GM21526 (cell line): ENCODE measurements around the gene PIP4P1.

Source experiments
- ATAC-seq: cut with Tn5 transposase; IDR thresholded peaks from one replicate; pipeline ENCODE4 v1.9.1; 2021; ENCODE audit warnings: moderate library complexity; ENCODE audit not compliant: unreplicated experiment, low FRiP score

PIP4P1 gene

DNA sequence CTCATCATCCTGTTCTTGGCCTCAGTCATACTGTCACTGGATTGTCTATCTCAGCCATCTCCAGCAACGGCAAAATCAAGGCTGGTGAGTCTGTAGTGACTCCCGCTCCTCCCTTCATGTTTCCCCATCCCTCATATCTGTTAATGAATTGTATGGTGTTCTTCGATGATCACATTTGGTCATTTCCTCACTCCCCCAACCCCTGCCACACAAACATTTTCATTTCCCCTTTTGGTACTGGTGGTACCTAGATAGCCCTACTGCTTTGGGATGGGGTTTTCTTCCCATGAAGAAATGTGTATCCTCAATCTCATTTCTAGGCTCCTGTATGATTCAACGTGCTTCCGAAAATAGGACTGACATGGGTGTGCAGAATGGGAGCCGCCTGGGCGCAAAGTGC is 22.6 kb downstream of the PIP4P1 start:
- ATAC-seq: no peak

DNA sequence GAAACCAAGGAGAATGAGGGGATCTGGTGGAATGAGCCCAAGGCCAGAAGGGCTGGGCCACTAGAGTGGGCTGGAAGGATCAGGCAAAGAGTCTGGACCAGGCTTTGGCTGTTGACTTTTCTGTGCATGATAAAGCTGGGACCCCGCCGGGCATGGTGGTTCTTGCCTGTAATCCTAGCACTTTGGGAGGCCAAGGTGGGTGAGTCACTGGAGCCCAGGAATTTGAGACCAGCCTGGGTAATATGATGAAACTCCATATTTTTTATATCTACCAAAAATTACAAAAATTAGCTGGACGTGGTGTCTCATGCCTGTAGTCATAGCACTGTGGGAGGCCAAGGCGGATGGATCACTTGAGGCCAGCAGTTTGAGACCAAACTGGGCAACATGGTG is 24.9 kb downstream of the PIP4P1 start:
- no peak for ATAC-seq

DNA sequence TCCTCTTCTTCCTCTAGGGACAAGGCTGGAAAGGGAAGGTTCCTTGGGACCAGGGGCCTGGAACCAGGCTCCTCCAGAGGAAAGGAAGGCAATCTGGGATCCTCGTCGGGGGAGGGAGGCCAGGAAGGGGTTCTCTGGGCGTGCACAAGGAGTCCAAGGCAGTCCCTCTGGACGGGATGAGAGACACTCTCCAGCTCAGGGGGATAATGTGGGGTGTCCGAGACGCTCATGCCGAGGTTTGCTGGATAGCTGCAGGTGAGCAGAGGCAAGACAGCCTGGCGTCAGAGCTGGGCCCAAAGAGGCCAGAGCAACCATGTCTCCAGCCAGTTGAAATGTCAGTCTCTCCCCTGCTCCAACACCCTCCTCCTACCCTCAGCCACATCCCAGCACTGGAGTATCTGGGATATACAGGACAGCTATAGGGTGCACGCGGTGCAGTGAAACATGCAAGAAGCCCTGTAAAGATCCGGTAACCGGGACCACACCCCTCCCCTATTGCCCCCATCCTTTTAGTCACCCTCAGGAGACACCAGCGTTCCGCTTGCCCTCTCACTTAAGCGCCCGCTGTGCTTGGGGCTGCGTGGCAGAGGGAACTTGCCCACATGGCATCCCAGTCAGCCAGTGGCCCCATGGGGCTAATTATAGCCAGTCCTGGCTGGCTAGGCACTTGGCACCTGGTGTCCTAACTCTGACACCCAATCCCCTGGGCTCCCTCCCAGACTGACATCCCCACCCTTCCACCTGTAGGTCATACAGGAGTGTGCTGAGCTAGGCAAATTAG is 25.5 kb downstream of the PIP4P1 start, which contains the start of gene KLHL33:
Gene KLHL33, minus strand, starts transcription at position 585 of the 781 bp plus-strand sequence. Its CDS starts 355 bp downstream, at position 230.
- ATAC-seq: no peak

DNA sequence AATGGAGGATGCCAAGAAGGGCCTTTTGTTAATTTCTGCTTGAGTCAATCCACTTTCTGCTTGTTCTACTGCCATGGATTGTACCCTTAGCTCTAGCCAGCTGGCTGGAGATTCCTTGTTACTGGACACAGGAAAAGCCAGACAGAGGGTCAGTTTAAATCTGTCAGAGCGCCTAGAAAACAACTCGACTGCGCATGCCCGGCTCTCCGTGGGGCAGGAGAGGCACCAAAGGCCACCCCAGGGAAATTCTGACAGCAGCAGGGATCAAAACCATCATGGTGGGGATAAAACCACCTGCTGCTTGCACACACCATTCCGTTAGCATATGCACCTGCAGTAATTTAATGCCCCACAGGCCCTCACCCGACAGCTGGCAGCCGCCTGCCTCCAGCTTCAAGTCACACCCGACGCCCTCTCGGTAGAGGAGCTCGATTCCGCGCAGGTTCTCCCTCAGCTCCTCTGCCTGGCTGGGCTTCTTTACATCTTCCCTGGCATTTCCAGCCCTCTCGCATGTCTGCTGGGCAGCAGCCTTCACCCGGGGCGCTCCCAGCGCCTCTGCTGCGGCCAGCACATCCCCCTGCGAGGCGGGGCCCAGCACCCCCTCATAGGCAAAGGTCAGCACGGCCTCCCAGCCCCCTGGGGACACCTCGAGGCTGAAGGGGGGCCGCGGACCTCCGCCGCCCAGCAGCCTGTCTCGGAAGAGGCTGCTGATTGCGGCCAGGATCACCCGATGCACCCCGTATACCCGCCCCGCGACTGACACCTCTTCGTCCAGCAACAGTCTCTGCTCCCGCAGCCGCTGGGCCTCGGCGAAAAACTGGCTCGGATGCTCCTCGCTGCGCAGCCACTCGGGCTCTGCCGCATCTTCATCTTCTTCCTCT is 26.3 kb downstream of the PIP4P1 start:
- no peak for ATAC-seq

DNA sequence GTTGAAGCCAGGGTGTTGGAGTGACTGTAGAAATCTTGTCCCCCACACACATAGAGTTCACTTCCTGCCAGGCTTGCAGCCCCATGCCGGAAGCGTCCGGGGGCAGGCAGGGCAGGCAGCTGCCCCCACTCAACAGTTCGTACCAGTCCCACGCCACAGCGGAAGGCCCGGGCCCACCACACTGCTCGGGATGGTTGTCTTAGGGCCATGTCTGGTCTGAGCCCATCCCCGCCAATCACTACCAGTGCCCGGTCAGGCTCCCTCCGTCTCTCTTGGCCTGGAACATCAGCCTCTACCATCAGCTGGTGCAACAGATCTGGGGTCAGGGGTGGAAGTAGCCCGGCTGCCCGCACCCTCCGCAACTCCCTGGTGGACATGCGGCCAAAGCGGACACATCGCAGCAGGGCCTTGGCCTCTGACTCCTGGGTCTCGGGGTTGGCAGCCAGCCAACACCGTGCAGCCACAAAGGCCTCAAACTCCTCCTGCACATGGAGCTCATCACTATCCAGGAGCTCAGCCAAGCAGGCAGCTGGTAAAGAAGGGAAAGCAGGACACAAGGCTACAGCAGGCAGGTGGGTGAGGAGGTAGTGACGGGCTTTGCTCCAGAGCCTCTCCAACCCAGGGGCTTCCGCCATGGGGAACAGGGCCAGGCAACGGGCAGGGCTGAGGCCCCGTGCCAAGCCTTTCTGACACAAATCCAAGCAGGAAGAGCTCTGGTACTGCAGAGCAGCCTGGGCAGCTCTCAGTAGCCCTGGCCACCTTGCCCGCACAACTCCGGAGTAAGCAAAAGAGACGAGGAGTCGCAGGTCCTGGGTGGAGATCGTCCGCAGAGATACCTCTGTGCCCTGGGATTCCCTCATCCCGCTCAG is 31.2 kb downstream of the PIP4P1 start:
- ATAC-seq: no peak

DNA sequence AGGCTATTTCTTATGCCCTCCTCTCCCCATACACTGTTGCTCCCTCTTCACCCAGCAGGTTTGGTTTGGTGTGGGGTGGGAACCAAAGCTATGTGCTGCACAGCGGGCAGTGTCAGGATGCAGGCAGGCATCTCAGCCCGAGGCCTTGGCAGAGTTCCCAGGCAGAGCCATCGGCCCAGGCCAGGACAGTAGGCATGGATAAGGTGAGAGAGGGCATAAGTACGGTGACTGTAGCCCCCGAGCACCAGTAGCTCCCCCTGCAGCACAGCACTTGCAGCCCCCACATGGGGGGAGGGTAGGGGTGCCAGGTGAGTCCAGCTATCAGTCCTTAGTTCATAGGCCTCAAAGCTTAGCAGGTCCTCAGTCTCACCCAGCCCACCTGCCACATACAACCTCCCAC is 32.4 kb downstream of the PIP4P1 start:
- no peak for ATAC-seq

DNA sequence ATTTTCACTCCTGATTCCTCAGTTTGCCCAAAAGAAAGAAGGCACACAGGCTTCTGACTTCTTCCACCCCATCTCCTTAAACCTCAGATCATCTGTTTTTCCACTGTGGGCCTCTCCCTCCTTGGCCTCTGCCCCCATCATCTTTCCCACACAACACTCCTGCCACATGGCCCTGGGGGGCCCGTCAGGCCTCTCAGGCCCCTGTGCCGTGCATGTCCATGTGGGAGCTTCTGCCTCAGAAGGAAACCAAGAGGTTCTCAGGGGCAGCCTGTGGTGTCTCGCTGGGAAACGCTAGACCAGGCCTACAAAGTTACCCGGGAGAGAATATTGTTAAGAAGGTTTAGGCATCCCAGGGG is 33.2 kb downstream of the PIP4P1 start:
- ATAC-seq: no peak

DNA sequence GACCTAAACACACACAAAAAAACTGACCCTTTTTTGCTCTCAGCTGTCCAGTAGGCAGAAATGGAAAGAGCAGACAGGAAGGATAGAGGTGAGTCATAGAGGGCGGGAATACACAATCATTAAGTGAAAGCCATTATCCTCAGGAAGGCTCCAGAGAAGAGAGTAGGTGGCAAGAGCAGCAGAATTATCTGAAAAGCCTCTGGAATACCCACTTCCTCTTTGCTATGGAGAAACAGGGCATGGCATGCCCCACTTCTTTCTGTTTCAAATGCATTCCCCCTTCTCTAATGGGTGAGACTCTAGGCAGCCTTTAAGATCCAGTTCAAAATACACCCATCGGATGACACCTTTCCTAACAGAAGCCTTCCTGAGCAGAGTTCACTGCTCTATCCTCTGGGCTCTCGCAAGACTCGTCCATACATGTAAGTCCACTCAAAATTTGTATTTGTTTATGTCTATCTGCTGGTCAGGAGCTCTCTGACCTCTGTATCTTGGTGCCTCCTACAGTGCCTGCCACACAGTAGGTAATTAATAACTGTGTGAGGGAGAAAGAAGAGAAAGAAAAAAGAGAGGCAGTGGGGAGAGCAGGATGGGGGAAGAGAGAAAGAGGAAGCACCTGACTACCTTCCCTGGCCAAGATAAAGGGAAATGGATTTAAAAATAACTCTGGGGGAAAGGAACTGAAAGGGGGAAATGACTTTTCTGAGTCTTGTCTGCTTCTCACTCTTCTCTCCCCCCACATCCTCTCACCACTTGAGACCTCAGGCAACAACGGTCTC is 33.8 kb downstream of the PIP4P1 start:
- no peak for ATAC-seq

DNA sequence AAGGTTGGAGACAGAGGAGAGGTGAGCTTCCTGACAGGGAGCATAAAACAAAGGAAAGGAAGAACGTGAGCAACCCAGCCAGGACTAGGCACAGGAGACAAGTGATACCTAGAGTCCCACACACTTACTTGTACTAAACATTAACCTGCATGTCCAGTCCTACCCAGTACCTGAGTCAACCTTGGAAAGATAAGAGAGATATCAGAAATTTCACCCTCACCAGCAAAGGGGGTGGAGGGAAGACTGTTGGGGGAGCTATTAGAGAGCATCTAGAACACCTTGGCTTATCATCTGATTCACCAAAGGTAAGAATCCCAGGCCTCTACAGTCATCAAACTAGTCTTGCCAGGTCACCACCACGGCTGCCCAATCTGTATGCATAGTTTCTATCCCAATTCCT is 36.4 kb downstream of the PIP4P1 start:
- ATAC-seq: no peak

DNA sequence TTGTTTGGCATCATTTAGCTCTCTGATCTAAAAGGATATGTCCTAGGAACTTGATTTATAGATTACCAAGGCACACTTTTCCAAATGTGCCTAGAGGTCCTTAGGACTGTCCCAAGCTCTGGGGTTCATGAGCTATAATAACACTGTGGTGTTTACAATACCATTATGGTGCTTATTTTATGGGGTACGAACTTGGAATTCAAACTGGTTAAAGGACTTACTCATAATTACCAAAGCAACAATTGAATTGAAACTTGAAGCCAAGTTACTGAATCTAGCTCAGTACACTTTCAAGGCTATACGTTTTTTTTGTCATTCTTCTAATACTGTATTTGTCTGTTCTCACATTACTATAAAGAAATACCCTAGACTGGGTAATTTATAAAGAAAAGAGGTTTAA is 38.3 kb downstream of the PIP4P1 start:
- ATAC-seq: no peak

DNA sequence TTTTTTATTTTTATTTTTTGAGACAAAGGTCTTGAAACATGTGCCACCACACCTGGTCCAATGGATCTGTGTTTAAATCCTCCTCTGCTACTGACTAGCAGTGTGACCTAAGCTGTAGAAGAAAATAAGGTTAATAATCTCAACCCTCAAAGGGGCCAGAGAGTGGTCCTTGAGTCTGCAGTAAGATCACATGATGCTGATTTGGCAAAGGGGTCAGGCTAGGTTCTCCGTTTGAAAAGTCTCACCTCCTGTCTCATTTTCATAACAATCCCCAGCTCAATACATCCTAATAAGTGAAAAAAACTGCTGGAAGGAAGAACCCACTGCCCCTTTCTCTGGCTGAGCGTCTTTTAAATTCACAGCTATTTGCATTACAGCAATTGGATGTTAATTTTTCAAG is 40.0 kb downstream of the PIP4P1 start:
- ATAC-seq: no peak

DNA sequence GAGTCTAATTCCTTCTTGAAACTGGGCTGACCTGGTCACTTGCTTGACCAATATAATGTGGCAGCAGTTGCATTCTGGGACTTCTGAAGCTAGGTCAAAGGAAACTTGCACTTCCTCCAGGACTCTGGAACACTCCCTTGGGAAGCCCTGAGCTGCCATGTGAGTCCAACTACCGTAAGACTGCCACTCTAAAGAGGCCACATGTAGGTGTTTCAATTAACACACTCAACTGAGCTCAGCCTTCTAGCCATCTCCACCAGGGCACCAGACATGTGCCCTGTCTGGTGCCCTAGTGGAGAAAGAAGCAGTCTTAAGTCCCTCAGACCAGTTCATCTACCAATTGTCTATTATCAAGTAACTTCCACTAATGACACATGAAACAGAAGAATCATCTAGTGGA is 41.8 kb downstream of the PIP4P1 start:
- no peak for ATAC-seq

DNA sequence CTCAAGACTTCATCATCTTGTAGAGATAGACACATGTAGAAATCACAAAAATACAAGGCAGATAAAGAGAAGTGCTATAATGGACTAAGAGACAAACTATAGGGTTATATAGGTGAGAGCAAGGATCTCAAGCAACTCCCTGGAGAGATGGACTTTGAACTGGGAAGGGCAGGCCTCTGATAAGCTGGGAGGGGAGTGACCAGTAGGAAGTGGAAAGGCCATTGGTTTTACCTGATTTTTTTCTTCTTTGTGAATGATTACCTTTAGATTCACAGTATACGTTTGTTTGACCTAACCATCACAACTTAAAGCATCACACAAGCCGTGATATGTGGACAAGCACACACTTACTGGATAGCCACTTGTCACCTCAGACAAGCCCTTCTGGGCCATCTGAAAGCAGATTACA is 42.7 kb downstream of the PIP4P1 start:
- ATAC-seq: no peak

DNA sequence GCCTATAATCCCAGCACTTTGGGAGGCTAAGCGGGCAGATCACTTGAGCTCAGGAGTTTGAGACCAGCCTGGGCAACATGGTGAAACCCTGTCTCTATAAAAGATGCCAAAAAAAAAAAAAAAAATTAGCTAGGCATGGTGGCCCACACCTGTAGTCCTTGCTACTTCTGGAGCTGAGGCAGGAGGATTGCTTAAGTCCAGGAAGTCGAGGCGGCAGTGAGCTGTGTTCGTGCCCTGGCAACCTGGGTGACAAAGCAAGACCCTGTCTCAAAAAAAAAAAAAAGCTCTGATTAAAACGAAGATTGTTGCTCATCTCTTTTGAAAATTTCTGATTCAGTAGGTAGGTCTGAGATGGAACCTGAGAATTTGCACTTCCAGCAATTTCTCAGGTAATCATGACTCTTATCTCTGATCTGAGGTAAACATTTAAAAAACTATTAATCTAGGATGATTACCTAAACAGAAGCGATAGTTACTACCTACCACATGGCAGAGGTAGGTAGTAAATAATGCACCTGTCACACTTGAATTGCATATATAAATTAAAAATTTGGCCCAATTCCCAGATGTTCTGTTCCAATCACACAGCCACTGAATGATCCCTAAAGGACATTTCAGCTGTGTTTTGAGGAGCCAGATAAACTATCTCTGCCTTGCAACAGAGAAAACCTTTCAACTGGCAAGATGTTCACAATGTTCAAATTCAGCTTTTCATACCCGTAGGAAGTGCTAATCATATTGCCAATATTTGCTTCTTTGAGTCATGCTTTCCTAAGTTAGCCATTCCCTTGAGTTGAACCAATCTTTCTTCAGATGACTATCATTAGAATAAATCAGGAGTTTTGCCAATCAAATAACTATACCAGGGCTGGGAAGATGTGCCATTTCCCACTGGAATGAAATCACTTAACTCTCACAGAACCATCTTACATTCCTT is 43.7 kb downstream of the PIP4P1 start:
- no peak for ATAC-seq

DNA sequence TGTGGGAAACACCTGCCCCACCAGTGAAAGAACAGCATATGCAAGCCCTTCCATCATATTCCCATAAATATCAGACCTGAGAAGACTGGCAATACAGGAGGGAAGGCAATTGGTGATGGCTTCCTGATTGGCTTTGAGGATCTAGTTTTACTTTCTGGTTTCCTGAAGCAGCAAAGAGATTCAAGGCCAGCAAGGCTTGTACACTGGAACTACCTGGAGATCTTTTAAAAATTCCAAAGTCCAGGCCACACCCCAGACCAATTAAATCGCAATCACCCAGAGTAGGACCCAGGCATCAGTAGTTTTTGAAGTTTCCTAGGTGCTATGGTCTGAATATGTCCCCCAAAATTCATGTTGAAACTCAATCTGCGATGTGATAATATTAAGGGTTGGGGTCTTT is 45.0 kb downstream of the PIP4P1 start:
- no peak for ATAC-seq

DNA sequence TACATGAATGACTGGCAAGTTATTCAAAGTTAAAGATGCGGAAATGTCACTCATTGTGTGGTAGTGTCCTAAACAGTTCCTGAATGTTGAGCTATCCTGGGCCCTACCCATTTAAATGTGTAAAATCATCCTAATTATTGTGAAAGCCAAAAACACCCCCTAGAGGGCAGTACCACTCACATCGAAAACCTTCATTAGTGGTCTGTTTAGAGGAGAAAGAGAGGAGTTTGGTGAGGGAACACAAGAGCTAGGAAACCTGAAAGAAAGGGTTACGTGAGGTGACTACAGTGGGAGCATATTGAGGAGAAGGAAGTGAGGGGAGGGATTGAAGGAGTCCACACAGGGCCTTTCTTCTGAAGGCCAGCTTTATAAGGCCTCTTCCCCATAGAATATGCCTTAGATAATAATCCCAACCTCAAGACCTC is 45.4 kb downstream of the PIP4P1 start:
- no peak for ATAC-seq

DNA sequence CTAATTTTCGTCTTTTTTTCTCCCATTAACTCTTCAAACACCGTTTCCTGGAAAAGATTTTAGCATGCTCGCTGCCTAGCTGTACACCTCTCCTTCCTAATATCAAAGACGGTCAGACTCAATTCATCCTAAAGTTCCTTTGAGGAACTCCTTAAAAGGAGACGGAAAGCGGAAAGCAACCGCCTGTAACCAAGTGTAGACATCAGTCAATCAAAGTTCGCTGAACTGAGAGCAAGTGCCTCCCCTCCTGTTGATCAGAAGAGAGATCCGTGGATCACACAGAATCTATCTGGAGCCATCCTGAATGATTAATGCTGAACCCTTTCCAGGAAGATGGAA is 47.5 kb downstream of the PIP4P1 start:
- peak; percentile 49 for ATAC-seq

DNA sequence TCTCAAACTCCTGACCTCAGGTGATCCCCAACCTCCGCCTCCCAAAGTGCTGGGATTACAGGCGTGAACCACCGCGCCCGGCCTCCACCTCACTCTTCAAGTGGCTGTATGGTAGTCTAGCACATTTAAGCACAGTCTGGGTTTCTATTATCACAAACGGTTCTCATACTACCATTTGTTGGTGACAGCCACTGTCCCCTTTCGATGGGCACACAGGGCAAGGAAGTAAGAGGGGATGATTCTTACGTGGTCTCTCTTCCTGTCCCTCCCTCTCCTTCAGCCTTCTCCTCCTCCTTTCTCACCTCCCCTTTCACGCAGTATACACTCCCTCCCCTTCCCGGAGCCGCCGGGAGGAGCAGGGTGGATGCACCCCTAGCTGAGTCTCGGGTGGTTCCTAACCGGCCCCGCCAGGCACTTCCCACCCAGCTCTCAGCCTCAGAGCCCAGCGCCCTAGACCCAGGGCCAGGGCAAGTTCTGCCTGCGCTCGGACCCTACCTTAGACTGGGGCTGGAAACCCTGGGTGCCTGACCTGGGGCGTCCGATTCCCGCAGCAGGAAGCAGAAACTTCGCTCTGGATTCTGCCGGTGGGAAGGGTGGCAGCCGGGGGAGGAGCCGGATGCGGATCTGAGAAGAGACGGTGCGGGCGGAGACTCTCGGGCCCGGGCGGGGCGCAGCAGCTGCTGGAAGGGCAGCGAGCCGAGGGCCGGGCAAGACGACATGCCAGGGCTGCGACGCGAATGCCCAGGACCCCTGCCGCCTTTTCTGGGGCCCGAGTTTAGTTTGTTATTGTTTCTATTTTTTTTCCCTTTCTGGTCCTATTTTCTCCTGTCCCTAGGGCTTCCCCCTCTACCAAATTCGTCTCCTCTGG is 48.1 kb downstream of the PIP4P1 start, which contains the start of gene TEP1:
Gene TEP1, minus strand, starts transcription at position 626 of the 868 bp plus-strand sequence. CDS start 5,062 bp downstream, outside the sequence.
- ATAC-seq: peak; percentile 71
